WTC11 (cell line): ENCODE results near the gene THBD. TPM values are rescaled to one million over a fixed set of nuclear protein-coding genes. Genes with fewer than 3 reads are reported as not detected.

Source experiments
- ATAC-seq: fragments of 200-7000 bp; cut with Tn5 transposase; 2 replicates; pipeline ENCODE4 v1.10.0; 2021; ENCODE audit warnings: mild to moderate bottlenecking, moderate library complexity
- CTCF ChIA-PET: fragments of 300-600 bp; sonication (Branson Sonifier 250); formaldehyde crosslinking; loops from one replicate; lab custom pipeline; 2021; ENCODE audit warnings: antibody characterized with exemption; lab: Charles Lee
- POLR2A ChIA-PET: fragments of 350-600 bp; sonication (Branson Sonifier 250); formaldehyde crosslinking; loops from one replicate; lab custom pipeline; 2021; ENCODE audit warnings: antibody characterized with exemption; lab: Charles Lee
- DNase-seq: peaks from one replicate; pipeline ENCODE4 v3.0.0; 2021; ENCODE audit warnings: low spot score
- H3K27ac Mint-ChIP-seq: 2 replicates; pipeline ENCODE4 v1.8.0; 2021; ENCODE audit warnings: mixed read lengths
- H3K27me3 Mint-ChIP-seq: 2 replicates; pipeline ENCODE4 v1.8.0; 2021; ENCODE audit warnings: low read depth, mild to moderate bottlenecking, moderate library complexity, mixed read lengths
- H3K36me3 Mint-ChIP-seq: 2 replicates; pipeline ENCODE4 v1.8.0; 2021; ENCODE audit warnings: mixed read lengths
- H3K4me1 Mint-ChIP-seq: 2 replicates; pipeline ENCODE4 v1.8.0; 2022; ENCODE audit warnings: mixed read lengths
- H3K4me3 Mint-ChIP-seq: 2 replicates; pipeline ENCODE4 v1.8.0; 2021; ENCODE audit warnings: mild to moderate bottlenecking, moderate library complexity, mixed read lengths
- H3K9me3 Mint-ChIP-seq: 2 replicates; pipeline ENCODE4 v1.8.0; 2021; ENCODE audit warnings: mixed read lengths
- AFF4 ChIP-seq: sonication (generic); formaldehyde crosslinking; IDR thresholded peaks from 2 replicates; pipeline ENCODE4 v1.8.1; 2023; ENCODE audit warnings: mild to moderate bottlenecking, missing genetic modification reagents, borderline replicate concordance
- AR ChIP-seq: fragments of 250-450 bp; sonication (Bioruptor Pico); IDR thresholded peaks from 2 replicates; pipeline ENCODE4 v1.9.0; 2021; ENCODE audit warnings: mild to moderate bottlenecking
- ATF2 ChIP-seq: sonication (generic); formaldehyde crosslinking; IDR thresholded peaks from 2 replicates; pipeline ENCODE4 v1.8.1; 2022; ENCODE audit warnings: low read depth, missing genetic modification reagents, borderline replicate concordance
- ESRRA ChIP-seq: sonication (generic); formaldehyde crosslinking; IDR thresholded peaks from 2 replicates; pipeline ENCODE4 v1.8.1; 2022; ENCODE audit warnings: mild to moderate bottlenecking, missing genetic modification reagents, borderline replicate concordance
- FOXP4 ChIP-seq: sonication (generic); formaldehyde crosslinking; IDR thresholded peaks from 2 replicates; pipeline ENCODE4 v1.8.0; 2022; ENCODE audit warnings: mild to moderate bottlenecking, missing genetic modification reagents
- JAZF1 ChIP-seq: fragments of 250-450 bp; sonication (Bioruptor Pico); IDR thresholded peaks from 2 replicates; pipeline ENCODE4 v1.9.0; 2021; ENCODE audit warnings: moderate library complexity, mild to moderate bottlenecking, inconsistent platforms
- OVOL2 ChIP-seq: fragments of 250-450 bp; sonication (Bioruptor Pico); IDR thresholded peaks from 2 replicates; pipeline ENCODE4 v1.9.0; 2021; ENCODE audit warnings: mild to moderate bottlenecking, borderline replicate concordance
- ZNF232 ChIP-seq: sonication (generic); formaldehyde crosslinking; IDR thresholded peaks from 2 replicates; pipeline ENCODE4 v1.8.0; 2022; ENCODE audit warnings: mild to moderate bottlenecking, missing genetic modification reagents
- ZNF423 ChIP-seq: fragments of 250-450 bp; sonication (Bioruptor Pico); IDR thresholded peaks from 2 replicates; pipeline ENCODE4 v2.1.2; 2022; ENCODE audit warnings: mild to moderate bottlenecking, moderate library complexity
- total RNA-seq: library from RNA; stranded (reverse); gene quantifications from 3 replicates; pipeline ENCODE4 v1.2.3, GENCODE V29; 2021

Gene THBD
- total RNA-seq, 1 experiment from 2014 or later, result 1.0 TPM

DNA sequence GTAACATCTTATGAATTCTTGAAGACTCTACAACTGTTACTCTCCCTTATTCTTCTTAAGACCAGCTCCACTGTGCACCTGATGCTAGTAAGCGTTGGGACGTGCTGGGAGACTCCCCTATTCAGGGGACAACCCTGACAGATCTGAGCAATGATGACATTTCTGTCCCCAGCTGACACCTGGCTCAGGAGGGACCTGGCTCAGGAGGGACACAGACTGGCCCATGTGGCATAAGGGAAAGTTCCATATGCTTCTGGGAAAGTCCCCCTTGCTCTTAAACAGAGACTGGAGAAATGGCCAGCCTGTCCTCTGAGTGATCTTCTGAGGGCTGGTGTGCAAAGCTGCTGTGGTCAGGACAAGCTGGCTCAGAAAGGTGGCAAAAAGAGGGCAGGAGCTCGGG, 46.6 kb upstream of the THBD start (continued):
- TF ChIP-seq AFF4 (CRISPR knock-in tag), result no peak

- DNase-seq, result no peak
- H3K36me3 Mint-ChIP-seq, result no peaks in the 10 kb centered on the region
- TF ChIP-seq ZNF232 (no peak), JAZF1 (CRISPR knock-in tag) (no peak), FOXP4 (no peak), AR (CRISPR knock-in tag) (no peak), OVOL2 (CRISPR knock-in tag) (no peak), ZNF423 (CRISPR knock-in tag) (no peak), AFF4 (CRISPR knock-in tag) (no peak), ESRRA (CRISPR knock-in tag) (no peak), ATF2 (no peak)
- ATAC-seq, result no peak
- no peak overlapping the region for H3K27ac Mint-ChIP-seq
- H3K9me3 Mint-ChIP-seq, result no peaks in the 10 kb centered on the region
- ChIA-PET CTCF (interaction anchor here (0.7 to 0.8 kb wide), 2 partner anchors 11 to 36 kb away, joined by 3 read pairs; no protein-coding TSS in a partner anchor), POLR2A (no interaction called here)
- H3K27me3 Mint-ChIP-seq, result no peaks in the 10 kb centered on the region; the same call in 1 of the 2 replicates
- peaks cover 11% of the 10 kb centered on the region for H3K4me1 Mint-ChIP-seq
- no peak overlapping the region for H3K4me3 Mint-ChIP-seq
Observed at GRCh38 chr20:23095499-23095898, 46.0 kb upstream of the THBD start.
